Choroid plexus epithelial cell (primary cell): ENCODE measurements around the gene TRPM7.

Source experiments
- DNase-seq: peaks from one replicate; pipeline ENCODE4 v3.0.0-alpha.2; 2010; ENCODE audit warnings: low read depth
- H3K4me3 ChIP-seq: 2 replicates; pipeline ENCODE4 v1.5.1; 2011; ENCODE audit warnings: low read depth, mild to moderate bottlenecking, control low read depth, low read length, moderate library complexity
- CTCF ChIP-seq: conservative IDR thresholded peaks from 2 replicates; pipeline ENCODE4 v1.5.1; 2011; ENCODE audit warnings: low read depth, mild to moderate bottlenecking, control low read depth, inconsistent platforms, low read length, moderate library complexity

The TRPM7 gene

GRCh38 chr15:50655555-50655954 is 31.0 kb downstream of the TRPM7 start:
- DNase-seq, result no peak
- no peak for TF ChIP-seq CTCF
- H3K4me3 ChIP-seq, result no peak overlapping the region

- DNase-seq, result no peak
- TF ChIP-seq CTCF, result no peak
- no peak overlapping the region for H3K4me3 ChIP-seq
Measured at GRCh38 chr15:50653156-50653743, 33.3 kb downstream of the TRPM7 start.

GRCh38 chr15:50652671-50653070 is 33.9 kb downstream of the TRPM7 start:
- TF ChIP-seq CTCF, result no peak
- no peak for DNase-seq
- no peak overlapping the region for H3K4me3 ChIP-seq

GRCh38 chr15:50641318-50641717 is 45.3 kb downstream of the TRPM7 start:
- DNase-seq, result no peak
- TF ChIP-seq CTCF, result no peak
- no peak overlapping the region for H3K4me3 ChIP-seq

GRCh38 chr15:50636146-50636545 is 50.5 kb downstream of the TRPM7 start:
- H3K4me3 ChIP-seq, result no peak overlapping the region
- no peak for TF ChIP-seq CTCF
- DNase-seq, result no peak

GRCh38 chr15:50633653-50634052 is 52.9 kb downstream of the TRPM7 start:
- no peak overlapping the region for H3K4me3 ChIP-seq
- no peak for TF ChIP-seq CTCF
- DNase-seq, result no peak

- no peak for DNase-seq
- no peak for TF ChIP-seq CTCF
- H3K4me3 ChIP-seq, result no peak overlapping the region
Measured at GRCh38 chr15:50628421-50628820, 58.2 kb downstream of the TRPM7 start.
